Neural progenitor cell (in vitro differentiated cells): ENCODE results near the gene RENBP. TPM values are rescaled to one million over a fixed set of nuclear protein-coding genes. Genes with fewer than 3 reads are reported as not detected.

Experiments used
- DNase-seq: peaks from one replicate; pipeline ENCODE4 v3.0.0-alpha.2; 2016; ENCODE audit warnings: low spot score
- H2AFZ ChIP-seq: fragments of 200-600 bp; sonication (generic); replicated peaks from 2 replicates; pipeline ENCODE4 v1.6.1; 2016; ENCODE audit warnings: antibody characterized with exemption
- H3F3A ChIP-seq: fragments of 200-600 bp; sonication (generic); 2 replicates; pipeline ENCODE4 v1.6.1; 2016; ENCODE audit warnings: antibody characterized with exemption, low read depth
- H3K27ac ChIP-seq: fragments of 200-600 bp; sonication (generic); 2 replicates; pipeline ENCODE4 v1.5.1; 2016; ENCODE audit warnings: mild to moderate bottlenecking
- H3K27me3 ChIP-seq: fragments of 200-600 bp; sonication (generic); 2 replicates; pipeline ENCODE4 v1.6.1; 2016; ENCODE audit warnings: mild to moderate bottlenecking, moderate library complexity
- H3K36me3 ChIP-seq: fragments of 200-600 bp; sonication (generic); 2 replicates; pipeline ENCODE4 v1.5.1; 2016
- H3K4me1 ChIP-seq: fragments of 200-600 bp; sonication (generic); 2 replicates; pipeline ENCODE4 v1.6.1; 2016; ENCODE audit warnings: mixed run types
- H3K4me2 ChIP-seq: fragments of 200-600 bp; sonication (generic); 2 replicates; pipeline ENCODE4 v1.6.1; 2016
- H3K4me3 ChIP-seq: fragments of 200-600 bp; sonication (generic); 2 replicates; pipeline ENCODE4 v1.5.1; 2016
- H3K79me2 ChIP-seq: fragments of 200-600 bp; sonication (generic); 2 replicates; pipeline ENCODE4 v1.6.1; 2016; ENCODE audit warnings: low read depth
- H3K9ac ChIP-seq: fragments of 200-600 bp; sonication (generic); 2 replicates; pipeline ENCODE4 v1.6.1; 2016
- H3K9me3 ChIP-seq: fragments of 200-600 bp; sonication (generic); 2 replicates; pipeline ENCODE4 v1.5.1; 2016; ENCODE audit warnings: low read depth
- H4K20me1 ChIP-seq: fragments of 200-600 bp; sonication (generic); 2 replicates; pipeline ENCODE4 v1.6.1; 2016; ENCODE audit warnings: low read depth
- H3K27ac Mint-ChIP-seq: 3 replicates; pipeline ENCODE4 v1.8.0; 2021; ENCODE audit warnings: mixed read lengths
- H3K27me3 Mint-ChIP-seq: 2 replicates; pipeline ENCODE4 v1.8.0; 2022; ENCODE audit warnings: low read depth, mild to moderate bottlenecking, inconsistent platforms, moderate library complexity, mixed read lengths; ENCODE audit not compliant: insufficient read depth
- H3K36me3 Mint-ChIP-seq: 3 replicates; pipeline ENCODE4 v1.8.0; 2021; ENCODE audit warnings: mixed read lengths
- H3K4me1 Mint-ChIP-seq: 3 replicates; pipeline ENCODE4 v1.8.0; 2021; ENCODE audit warnings: mixed read lengths
- H3K4me3 Mint-ChIP-seq: 3 replicates; pipeline ENCODE4 v1.8.0; 2021; ENCODE audit warnings: mild to moderate bottlenecking, moderate library complexity, mixed read lengths
- H3K9me3 Mint-ChIP-seq: 3 replicates; pipeline ENCODE4 v1.8.0; 2020; ENCODE audit warnings: mixed read lengths
- EZH2 ChIP-seq: fragments of 200-600 bp; sonication (generic); IDR thresholded peaks from 2 replicates; pipeline ENCODE4 v1.6.1; 2017; ENCODE audit warnings: antibody characterized with exemption, mild to moderate bottlenecking, moderate library complexity
- EZH2phosphoT487 ChIP-seq: fragments of 200-600 bp; sonication (generic); IDR thresholded peaks from 2 replicates; pipeline ENCODE4 v1.6.1; 2017; ENCODE audit warnings: antibody characterized with exemption
- total RNA-seq: library from RNA; depleted of rRNA; stranded (reverse); fragments of >200 nt; gene quantifications from 2 replicates; pipeline ENCODE4 v1.2.3, GENCODE V29; 2015; ENCODE audit warnings: low replicate concordance
- TF ChIP-seq, protein P1 (sequence below): fragments of 200-600 bp; sonication (generic); IDR thresholded peaks from 2 replicates; pipeline ENCODE4 v1.5.1; 2017; ENCODE audit warnings: antibody characterized with exemption, mild to moderate bottlenecking

RENBP gene
- total RNA-seq, 1 donor from 2014 or later: 5.4 TPM

DNA sequence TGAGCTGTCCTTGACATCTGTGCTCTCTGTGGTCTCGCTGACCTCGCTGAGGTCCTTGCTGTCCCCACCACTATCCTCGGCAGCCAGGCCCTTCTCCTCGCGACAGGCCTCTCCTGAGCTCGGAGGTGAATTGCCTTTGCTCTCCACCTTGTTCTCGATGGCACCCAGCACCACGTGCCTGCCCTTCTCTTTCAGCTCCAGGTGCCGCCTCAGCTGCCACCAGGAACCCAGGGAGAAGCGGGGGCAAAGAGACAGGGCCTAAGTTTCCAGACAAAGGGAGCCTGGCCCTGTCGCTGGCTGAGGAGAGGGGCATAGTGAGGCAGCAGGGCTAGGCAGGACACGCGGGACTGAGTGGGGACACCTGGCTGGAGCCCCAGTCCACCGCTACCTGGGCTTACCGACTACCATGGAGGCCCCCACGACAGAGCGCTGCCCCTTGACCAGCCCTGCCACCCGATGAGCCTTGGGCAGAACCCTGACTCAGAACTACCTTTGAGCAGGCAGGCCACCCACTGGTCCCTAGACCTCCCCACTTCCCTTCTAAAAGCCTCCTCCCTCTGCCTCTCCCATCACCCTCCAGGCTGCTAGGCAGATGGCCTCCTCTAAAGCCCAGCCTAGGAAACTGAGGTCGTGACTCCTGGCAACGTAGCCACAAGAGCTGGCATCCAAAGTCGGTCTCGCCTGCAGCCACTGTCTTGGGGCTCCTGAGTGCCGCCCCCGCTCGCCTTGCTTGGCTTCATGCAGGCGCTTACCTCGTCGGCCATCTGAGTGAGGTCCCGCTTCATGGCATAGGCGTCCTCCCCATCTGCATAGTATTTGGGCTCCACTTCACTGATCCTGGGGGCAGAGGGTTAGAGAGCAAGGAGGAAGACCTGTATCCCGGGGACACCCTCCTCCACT is 14.2 kb downstream of the RENBP start:
- Histone ChIP-seq H3K79me2 (peaks cover 18% of the 10 kb centered on the region), H3F3A (peaks cover 28% of the 10 kb centered on the region), H3K27ac (no peak overlapping the region), H2AFZ (no peak overlapping the region), H3K9ac (no peak overlapping the region), H3K36me3 (no peaks in the 10 kb centered on the region), H3K27me3 (peaks cover 6% of the 10 kb centered on the region), H3K4me2 (no peak overlapping the region), H3K9me3 (no peaks in the 10 kb centered on the region), H4K20me1 (no peaks in the 10 kb centered on the region), H3K4me3 (no peak overlapping the region), H3K4me1 (peaks cover 8% of the 10 kb centered on the region)
- Mint-ChIP-seq H3K9me3 (peaks cover 6% of the 10 kb centered on the region), H3K4me3 (no peak overlapping the region), H3K27me3 (peaks cover 9% of the 10 kb centered on the region), H3K36me3 (peaks cover 4% of the 10 kb centered on the region), H3K27ac (no peak overlapping the region), H3K4me1 (peaks cover 24% of the 10 kb centered on the region)
- DNase-seq: no peak
- no peak for TF ChIP-seq EZH2
- TF ChIP-seq EZH2phosphoT487: no peak
- TF ChIP-seq, protein P1, sequence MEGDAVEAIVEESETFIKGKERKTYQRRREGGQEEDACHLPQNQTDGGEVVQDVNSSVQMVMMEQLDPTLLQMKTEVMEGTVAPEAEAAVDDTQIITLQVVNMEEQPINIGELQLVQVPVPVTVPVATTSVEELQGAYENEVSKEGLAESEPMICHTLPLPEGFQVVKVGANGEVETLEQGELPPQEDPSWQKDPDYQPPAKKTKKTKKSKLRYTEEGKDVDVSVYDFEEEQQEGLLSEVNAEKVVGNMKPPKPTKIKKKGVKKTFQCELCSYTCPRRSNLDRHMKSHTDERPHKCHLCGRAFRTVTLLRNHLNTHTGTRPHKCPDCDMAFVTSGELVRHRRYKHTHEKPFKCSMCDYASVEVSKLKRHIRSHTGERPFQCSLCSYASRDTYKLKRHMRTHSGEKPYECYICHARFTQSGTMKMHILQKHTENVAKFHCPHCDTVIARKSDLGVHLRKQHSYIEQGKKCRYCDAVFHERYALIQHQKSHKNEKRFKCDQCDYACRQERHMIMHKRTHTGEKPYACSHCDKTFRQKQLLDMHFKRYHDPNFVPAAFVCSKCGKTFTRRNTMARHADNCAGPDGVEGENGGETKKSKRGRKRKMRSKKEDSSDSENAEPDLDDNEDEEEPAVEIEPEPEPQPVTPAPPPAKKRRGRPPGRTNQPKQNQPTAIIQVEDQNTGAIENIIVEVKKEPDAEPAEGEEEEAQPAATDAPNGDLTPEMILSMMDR: no peak

DNA sequence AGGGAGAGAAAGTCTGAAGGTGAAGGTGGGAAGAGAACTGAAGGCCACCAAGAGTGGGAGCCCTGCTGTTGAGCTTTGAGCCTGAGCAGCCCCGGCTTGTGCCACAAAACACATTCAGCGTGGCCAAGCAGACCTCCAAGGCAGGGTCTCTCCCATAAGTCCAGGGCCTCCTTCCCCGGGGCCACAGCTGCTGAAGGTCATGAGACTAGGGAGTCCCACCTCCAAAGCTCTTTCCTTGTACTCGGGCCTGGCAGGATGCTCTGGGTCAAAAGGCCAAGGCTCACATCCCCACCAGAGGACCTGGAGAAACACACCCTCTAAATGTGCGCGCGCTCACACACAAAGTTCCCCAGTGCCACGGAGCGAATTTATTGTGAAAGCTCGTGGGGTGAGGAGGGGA is 14.9 kb downstream of the RENBP start:
- Histone ChIP-seq H4K20me1 (no peaks in the 10 kb centered on the region), H3K36me3 (no peaks in the 10 kb centered on the region), H3K9me3 (no peaks in the 10 kb centered on the region), H3K4me3 (no peak overlapping the region), H3K4me2 (no peak overlapping the region), H3F3A (peaks cover 28% of the 10 kb centered on the region), H3K27me3 (peaks cover 10% of the 10 kb centered on the region), H3K4me1 (peaks cover 8% of the 10 kb centered on the region), H3K27ac (no peak overlapping the region), H3K9ac (no peak overlapping the region), H2AFZ (no peak overlapping the region), H3K79me2 (peaks cover 18% of the 10 kb centered on the region)
- Mint-ChIP-seq H3K4me1 (peaks cover 24% of the 10 kb centered on the region), H3K27ac (no peak overlapping the region), H3K36me3 (peaks cover 4% of the 10 kb centered on the region), H3K4me3 (no peak overlapping the region), H3K27me3 (peaks cover 9% of the 10 kb centered on the region), H3K9me3 (peaks cover 6% of the 10 kb centered on the region)
- no peak for DNase-seq
- TF ChIP-seq EZH2 (no peak), EZH2phosphoT487 (no peak)
- TF ChIP-seq, protein P1: no peak

DNA sequence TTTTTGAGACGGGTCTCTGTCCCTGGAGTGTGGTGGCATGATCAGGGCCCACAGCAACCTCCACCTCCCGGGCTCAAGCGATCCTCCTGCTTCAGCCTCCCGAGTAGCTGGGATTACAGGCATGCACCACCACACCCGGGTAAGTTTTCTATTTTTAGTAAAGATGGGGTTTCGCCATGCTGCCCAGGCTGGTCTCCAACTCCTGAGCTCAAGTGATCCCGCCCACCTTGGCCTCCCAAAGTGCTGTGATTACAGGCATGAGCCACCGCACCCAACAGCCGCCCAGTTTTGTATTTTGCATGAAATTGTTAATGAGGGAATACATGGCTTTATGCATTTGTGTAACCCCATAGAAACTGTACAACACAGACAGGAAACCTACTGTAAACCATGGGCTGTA is 15.6 kb downstream of the RENBP start:
- no peak for DNase-seq
- TF ChIP-seq, protein P1: no peak
- TF ChIP-seq EZH2 (no peak), EZH2phosphoT487 (no peak)
- Histone ChIP-seq H3K36me3 (no peaks in the 10 kb centered on the region), H4K20me1 (no peaks in the 10 kb centered on the region), H3K9ac (no peak overlapping the region), H3K27me3 (peaks cover 10% of the 10 kb centered on the region), H3K4me3 (peak overlapping the region; percentile 14), H3K4me2 (peak overlapping the region; percentile 42), H3K4me1 (peaks cover 8% of the 10 kb centered on the region), H3K9me3 (no peaks in the 10 kb centered on the region), H3K27ac (no peak overlapping the region), H2AFZ (no peak overlapping the region), H3F3A (peaks cover 28% of the 10 kb centered on the region), H3K79me2 (peaks cover 11% of the 10 kb centered on the region)
- Mint-ChIP-seq H3K36me3 (peaks cover 4% of the 10 kb centered on the region), H3K4me3 (peak overlapping the region; percentile 8), H3K4me1 (peaks cover 24% of the 10 kb centered on the region), H3K9me3 (peaks cover 5% of the 10 kb centered on the region), H3K27ac (no peak overlapping the region), H3K27me3 (peaks cover 9% of the 10 kb centered on the region)
